GM08714 (cell line): ENCODE results near the gene DGAT2L6.

Experiments used
- H3K4me3 ChIP-seq: fragments of 200-500 bp; sonication (Bioruptor generic); 2 replicates; pipeline ENCODE4 v1.5.1; 2014; ENCODE audit warnings: mild to moderate bottlenecking, low read length, inconsistent platforms
- ZNF274 ChIP-seq: IDR thresholded peaks from 2 replicates; pipeline ENCODE4 v1.6.1; 2012; ENCODE audit warnings: mild to moderate bottlenecking, low read depth, low read length

The DGAT2L6 gene, protein sequence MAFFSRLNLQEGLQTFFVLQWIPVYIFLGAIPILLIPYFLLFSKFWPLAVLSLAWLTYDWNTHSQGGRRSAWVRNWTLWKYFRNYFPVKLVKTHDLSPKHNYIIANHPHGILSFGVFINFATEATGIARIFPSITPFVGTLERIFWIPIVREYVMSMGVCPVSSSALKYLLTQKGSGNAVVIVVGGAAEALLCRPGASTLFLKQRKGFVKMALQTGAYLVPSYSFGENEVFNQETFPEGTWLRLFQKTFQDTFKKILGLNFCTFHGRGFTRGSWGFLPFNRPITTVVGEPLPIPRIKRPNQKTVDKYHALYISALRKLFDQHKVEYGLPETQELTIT

GRCh38 chrX:70176938-70177533 lies at the start of gene DGAT2L6:
Gene DGAT2L6 (plus strand): TSS chrX:70177483. CDS start chrX:70177583, 100 bp downstream.
- H3K4me3 ChIP-seq = no peak within 1 kb of the TSS; the same call in 1 of the 2 replicates
- TF ChIP-seq ZNF274 = no peak

- H3K4me3 ChIP-seq = no peak overlapping the region
- no peak for TF ChIP-seq ZNF274
These were observed 49.2 kb upstream of the DGAT2L6 start for GRCh38 chrX:70128071-70128470.

DNA sequence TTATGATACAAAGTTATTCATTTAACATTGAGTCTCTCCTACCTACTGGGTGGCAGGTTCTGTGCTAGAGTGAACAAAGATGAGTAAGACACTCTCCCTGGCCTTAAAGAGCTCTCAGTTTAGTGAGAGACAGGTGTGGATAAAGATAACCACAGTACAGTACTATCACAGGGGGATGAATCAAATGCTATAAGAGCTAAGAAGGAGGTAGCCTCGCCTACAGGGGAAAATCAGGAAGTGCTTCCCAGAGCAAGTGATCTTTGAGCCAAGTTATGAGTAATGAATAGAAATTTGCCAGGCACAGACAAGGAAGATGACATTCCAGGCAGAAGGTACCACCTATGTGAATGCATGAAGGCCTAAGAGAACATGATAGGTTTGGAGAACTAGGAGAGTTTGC lies 47.5 kb upstream of the DGAT2L6 start:
- TF ChIP-seq ZNF274 = no peak
- no peak overlapping the region for H3K4me3 ChIP-seq

DNA sequence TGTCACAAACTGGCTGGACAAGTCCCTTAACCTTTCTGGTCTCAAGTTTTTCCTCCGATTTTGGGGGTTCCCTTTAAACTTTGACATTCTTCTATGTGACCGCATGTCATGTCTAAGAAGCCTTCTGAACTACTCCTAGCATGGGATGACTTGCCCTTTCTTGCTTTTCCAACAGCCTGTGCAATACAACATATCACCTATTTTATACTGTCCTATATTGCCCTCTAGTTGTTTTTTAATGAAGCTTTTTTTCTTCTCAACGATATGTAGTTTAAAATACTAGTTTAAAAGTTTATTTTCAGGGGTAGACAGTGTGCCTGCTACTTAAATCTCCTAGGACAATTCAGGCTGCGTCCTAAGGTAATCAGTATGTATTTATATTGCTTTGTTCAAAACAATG lies 45.1 kb upstream of the DGAT2L6 start:
- no peak overlapping the region for H3K4me3 ChIP-seq
- TF ChIP-seq ZNF274 = no peak

- peak overlapping the region; percentile 83 for H3K4me3 ChIP-seq
- TF ChIP-seq ZNF274 = no peak
These were observed 44.4 kb upstream of the DGAT2L6 start for GRCh38 chrX:70132877-70133302.

GRCh38 chrX:70133303-70134115 lies 43.8 kb upstream of the DGAT2L6 start, which contains the start of gene IGBP1:
Gene IGBP1 (plus strand): TSS chrX:70133447. CDS start chrX:70133948, 501 bp downstream.
- TF ChIP-seq ZNF274 = no peak
- H3K4me3 ChIP-seq = peak within 1 kb of the TSS; percentile 83

DNA sequence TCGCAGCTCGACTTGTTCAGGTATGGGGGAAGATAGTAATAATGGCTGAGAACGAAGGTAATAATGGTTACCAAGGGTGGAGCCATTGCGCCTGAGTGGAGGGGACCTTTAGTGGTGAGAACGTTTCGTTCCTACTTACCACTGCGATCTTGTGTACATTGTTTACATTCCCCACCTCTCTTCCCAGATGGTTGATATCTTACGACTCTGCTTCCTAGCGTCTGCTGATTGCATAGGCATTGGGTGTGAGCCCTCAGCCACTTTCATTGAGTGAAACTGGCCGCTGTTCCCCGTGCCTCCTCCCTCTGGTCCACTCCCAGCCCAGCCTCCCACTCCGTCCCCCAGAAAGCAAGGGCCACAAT lies 43.2 kb upstream of the DGAT2L6 start:
- no peak for TF ChIP-seq ZNF274
- H3K4me3 ChIP-seq = peak overlapping the region; percentile 83

DNA sequence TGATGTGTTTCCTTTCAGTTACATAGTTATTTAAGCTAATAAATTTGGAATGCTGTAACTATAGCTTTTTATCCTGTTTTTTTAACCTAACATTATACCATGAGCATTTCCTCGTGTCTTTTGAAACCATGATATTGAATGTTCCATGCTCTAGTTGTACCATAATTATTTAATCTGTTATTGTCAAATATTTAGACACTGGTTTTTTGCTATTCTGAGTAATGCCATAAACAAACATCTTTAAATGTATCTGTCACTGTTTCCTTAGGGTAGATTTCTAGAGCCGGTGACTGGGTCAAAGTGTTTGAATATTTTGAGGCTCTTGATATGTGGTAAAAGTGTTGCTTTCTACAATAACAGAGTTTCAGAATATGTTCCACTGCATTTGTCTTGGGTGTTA lies 38.7 kb upstream of the DGAT2L6 start:
- no peak overlapping the region for H3K4me3 ChIP-seq
- TF ChIP-seq ZNF274 = no peak

DNA sequence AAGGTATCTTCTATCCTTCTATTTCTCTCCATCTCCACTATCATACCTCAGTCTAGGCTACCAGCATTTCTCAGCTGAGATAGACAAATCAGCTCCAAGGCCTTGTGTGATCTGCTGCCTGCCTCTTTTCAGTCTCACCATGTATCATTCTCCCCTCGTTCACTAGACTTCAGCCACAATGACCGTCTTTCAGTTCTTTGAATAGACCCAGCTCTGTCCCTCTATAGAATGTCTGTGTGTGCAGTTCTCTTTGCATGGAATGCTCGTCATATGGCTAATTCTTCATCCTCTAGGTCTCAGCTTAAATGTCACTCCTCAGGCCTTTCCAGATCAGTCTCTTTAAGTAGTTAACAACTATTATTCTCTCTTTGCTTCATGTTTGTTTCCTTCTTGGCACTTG lies 37.5 kb upstream of the DGAT2L6 start:
- TF ChIP-seq ZNF274 = no peak
- H3K4me3 ChIP-seq = no peak overlapping the region

DNA sequence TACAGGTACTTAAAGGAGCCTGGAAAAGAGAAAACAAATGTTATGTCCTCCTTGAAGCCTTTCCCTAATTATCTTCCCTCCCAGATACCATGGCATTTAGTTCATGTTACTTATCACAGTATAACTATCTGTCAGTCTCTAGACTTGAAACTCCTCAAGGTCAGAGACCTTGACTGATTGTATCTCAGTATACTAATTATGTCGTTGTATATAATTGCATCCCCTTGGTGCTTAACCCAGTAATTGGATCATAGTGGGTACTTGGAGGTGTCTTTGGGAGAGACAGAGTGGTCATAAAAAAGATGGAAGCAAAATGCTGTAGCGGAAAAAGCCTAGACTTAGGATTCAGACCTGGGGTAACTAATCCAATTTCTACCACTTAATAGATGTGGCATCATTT lies 35.9 kb upstream of the DGAT2L6 start:
- TF ChIP-seq ZNF274 = no peak
- H3K4me3 ChIP-seq = no peak overlapping the region

GRCh38 chrX:70166601-70167590 lies 10.4 kb upstream of the DGAT2L6 start:
- no peak overlapping the region for H3K4me3 ChIP-seq
- no peak for TF ChIP-seq ZNF274

GRCh38 chrX:70168238-70169188 lies 8.8 kb upstream of the DGAT2L6 start:
- H3K4me3 ChIP-seq = no peak overlapping the region

More at GRCh38 chrX:70168238-70169188, 8.8 kb upstream of the DGAT2L6 start:
- no peak for TF ChIP-seq ZNF274
